H1 (cell line): Measurements from ENCODE around the gene NEDD4. TPM values are rescaled to one million over a fixed set of nuclear protein-coding genes. Genes with fewer than 3 reads are reported as not detected.

Source experiments
- CTCF ChIA-PET: fragments of 300-600 bp; sonication (Branson Sonifier 250); formaldehyde crosslinking; loops from one replicate; lab custom pipeline; 2021; ENCODE audit not compliant: partially characterized antibody; lab: Charles Lee
- POLR2A ChIA-PET: fragments of 300-600 bp; sonication (Branson Sonifier 250); formaldehyde crosslinking; loops from one replicate; lab custom pipeline; 2021; ENCODE audit warnings: inconsistent platforms; ENCODE audit not compliant: partially characterized antibody; lab: Charles Lee
- DNase-seq, 2 experiments: peaks; one replicate each; pipeline versions ENCODE4 v3.0.0 to v3.0.0-alpha.2; 2010 to 2022; ENCODE audit warnings: low spot score in 2 of 2, low read depth in 1 of 2, mixed read lengths in 1 of 2
- FAIRE-seq: peaks from 2 replicates; lab custom pipeline; 2011; peaks lifted over from hg19 to GRCh38; lab: Jason Lieb, UNC
- H2AFZ ChIP-seq: 2 replicates; pipeline ENCODE4 v1.8.1; 2012; ENCODE audit warnings: low read length, inconsistent platforms
- H2AK5ac ChIP-seq: 2 replicates; pipeline ENCODE4 v1.6.1; 2013; ENCODE audit warnings: low read depth, low read length
- H2BK120ac ChIP-seq: replicated peaks from 2 replicates; pipeline ENCODE3; 2013; ENCODE audit warnings: low read depth, low read length, inconsistent platforms
- H2BK12ac ChIP-seq: 2 replicates; pipeline ENCODE4 v1.6.1; 2013; ENCODE audit warnings: low read depth, low read length
- H2BK15ac ChIP-seq: 2 replicates; pipeline ENCODE4 v1.6.1; 2013; ENCODE audit warnings: low read length
- H2BK20ac ChIP-seq: 2 replicates; pipeline ENCODE4 v1.6.1; 2013; ENCODE audit warnings: low read length
- H2BK5ac ChIP-seq: 2 replicates; pipeline ENCODE4 v1.6.1; 2013; ENCODE audit warnings: low read depth, low read length
- H3K14ac ChIP-seq: 2 replicates; pipeline ENCODE4 v1.6.1; 2013; ENCODE audit warnings: inconsistent platforms; ENCODE audit not compliant: insufficient read length
- H3K18ac ChIP-seq: 2 replicates; pipeline ENCODE4 v1.6.1; 2013; ENCODE audit warnings: low read length; ENCODE audit errors: extremely low read depth
- H3K23ac ChIP-seq: 2 replicates; pipeline ENCODE4 v1.6.1; 2013; ENCODE audit warnings: inconsistent platforms; ENCODE audit not compliant: insufficient read length
- H3K23me2 ChIP-seq: 2 replicates; pipeline ENCODE4 v1.6.1; 2013; ENCODE audit warnings: low read depth, low read length
- H3K27ac ChIP-seq: 2 replicates; pipeline ENCODE4 v1.6.1; 2011; ENCODE audit warnings: low read depth, low read length, inconsistent platforms
- H3K27me3 ChIP-seq, 4 experiments: replicated peaks in 1 of 4; 1 replicate in 1 of 4; 2 replicates in 3 of 4; pipeline versions ENCODE4 v1.6.1 to v1.8.1; 2011 to 2013; ENCODE audit warnings: low read length in 3 of 4, mild to moderate bottlenecking in 3 of 4, inconsistent platforms in 2 of 4, mixed read lengths in 2 of 4, moderate library complexity in 1 of 4; ENCODE audit not compliant: control insufficient read depth in 3 of 4, insufficient read depth in 3 of 4; ENCODE audit errors: extremely low read depth in 1 of 4
- H3K36me3 ChIP-seq, 4 experiments: 2 replicates each; pipeline versions ENCODE4 v1.6.1 to v1.8.1; 2011 to 2013; ENCODE audit warnings: mild to moderate bottlenecking in 4 of 4, low read length in 3 of 4, moderate library complexity in 2 of 4, control low read depth in 1 of 4, inconsistent platforms in 1 of 4; ENCODE audit not compliant: insufficient read depth in 4 of 4, control insufficient read depth in 2 of 4
- H3K4ac ChIP-seq: replicated peaks from 2 replicates; pipeline ENCODE3; 2013; ENCODE audit warnings: low read length, low read depth, mixed read lengths, inconsistent platforms; ENCODE audit not compliant: insufficient read length
- H3K4me1 ChIP-seq, 4 experiments: replicated peaks in 1 of 4; 1 replicate in 1 of 4; 2 replicates in 3 of 4; pipeline versions ENCODE4 v1.6.1 to v1.8.1; 2011 to 2013; ENCODE audit warnings: low read length in 3 of 4, inconsistent platforms in 2 of 4, mixed read lengths in 1 of 4; ENCODE audit not compliant: insufficient read depth in 4 of 4, control insufficient read depth in 3 of 4
- H3K4me2 ChIP-seq, 2 experiments: 2 replicates each; pipeline versions ENCODE4 v1.6.1 to v1.8.1; 2011 to 2013; ENCODE audit warnings: low read depth in 2 of 2, low read length in 2 of 2, control low read depth in 1 of 2, inconsistent platforms in 1 of 2, mild to moderate bottlenecking in 1 of 2; ENCODE audit not compliant: insufficient read depth in 1 of 2
- H3K4me3 ChIP-seq, 4 experiments: fragments of 200-600, 300-600 bp in 1 of 4; sonication (generic), shearing (Covaris generic), sonication (Bioruptor Twin) in 1 of 4; 2 replicates each; pipeline versions ENCODE4 v1.5.1 to v1.8.1; 2011 to 2016; ENCODE audit warnings: low read length in 4 of 4, low read depth in 3 of 4, control low read depth in 2 of 4, inconsistent platforms in 2 of 4, mild to moderate bottlenecking in 2 of 4, mixed read lengths in 1 of 4, moderate library complexity in 1 of 4; ENCODE audit not compliant: insufficient read depth in 2 of 4; ENCODE audit errors: extremely low read depth in 1 of 4
- H3K56ac ChIP-seq: replicated peaks from 2 replicates; pipeline ENCODE3; 2013; ENCODE audit warnings: low read depth, mild to moderate bottlenecking, mixed read lengths, low read length, inconsistent platforms; ENCODE audit not compliant: insufficient read length
- H3K79me1 ChIP-seq: 2 replicates; pipeline ENCODE4 v1.6.1; 2013; ENCODE audit warnings: low read depth, low read length, control low read depth
- H3K79me2 ChIP-seq, 2 experiments: 2 replicates each; pipeline versions ENCODE4 v1.6.1 to v1.8.1; 2012 to 2013; ENCODE audit warnings: low read length in 2 of 2, mild to moderate bottlenecking in 2 of 2, inconsistent platforms in 1 of 2; ENCODE audit not compliant: insufficient read depth in 2 of 2, control insufficient read depth in 1 of 2
- H3K9ac ChIP-seq, 4 experiments: replicated peaks in 1 of 4; 1 replicate in 1 of 4; 2 replicates in 3 of 4; pipeline versions ENCODE4 v1.6.1 to v1.8.1; 2011 to 2013; ENCODE audit warnings: low read depth in 3 of 4, low read length in 3 of 4, control low read depth in 2 of 4, mild to moderate bottlenecking in 2 of 4, moderate library complexity in 2 of 4, inconsistent platforms in 1 of 4; ENCODE audit errors: extremely low read depth in 1 of 4
- H3K9me3 ChIP-seq, 2 experiments: 2 replicates each; pipeline versions ENCODE4 v1.6.1 to v1.8.1; 2012 to 2013; ENCODE audit warnings: mild to moderate bottlenecking in 2 of 2, moderate library complexity in 2 of 2, control low read depth in 1 of 2, inconsistent platforms in 1 of 2, low read depth in 1 of 2, low read length in 1 of 2, mixed read lengths in 1 of 2; ENCODE audit not compliant: insufficient read depth in 2 of 2
- H4K20me1 ChIP-seq, 2 experiments: replicated peaks in 1 of 2; 2 replicates each; pipeline versions ENCODE3 to v1.8.1; 2011 to 2013; ENCODE audit warnings: inconsistent platforms in 2 of 2, low read length in 2 of 2, mild to moderate bottlenecking in 1 of 2; ENCODE audit not compliant: insufficient read depth in 2 of 2, control insufficient read depth in 1 of 2
- H4K5ac ChIP-seq: 2 replicates; pipeline ENCODE4 v1.6.1; 2013; ENCODE audit warnings: low read length, low read depth, mixed read lengths, inconsistent platforms; ENCODE audit not compliant: insufficient read length
- H4K8ac ChIP-seq: 2 replicates; pipeline ENCODE4 v1.8.0; 2013; ENCODE audit warnings: mild to moderate bottlenecking, moderate library complexity, low read length, inconsistent platforms; ENCODE audit not compliant: insufficient read depth; ENCODE audit errors: extremely low read depth
- H4K91ac ChIP-seq: replicated peaks from 2 replicates; pipeline ENCODE3; 2013; ENCODE audit warnings: low read length, mixed read lengths, inconsistent platforms; ENCODE audit not compliant: insufficient read length
- ATF2 ChIP-seq: IDR thresholded peaks from 2 replicates; pipeline ENCODE4 v1.6.1; 2012; ENCODE audit warnings: low read length, inconsistent platforms
- EP300 ChIP-seq, 2 experiments: IDR thresholded peaks; 1 replicate in 1 of 2; 2 replicates in 1 of 2; pipeline ENCODE4 v1.6.1; 2011 to 2012; ENCODE audit warnings: low read depth in 2 of 2, low read length in 2 of 2, mild to moderate bottlenecking in 2 of 2, borderline replicate concordance in 1 of 2, inconsistent platforms in 1 of 2, moderate library complexity in 1 of 2
- FOSL1 ChIP-seq: IDR thresholded peaks from 2 replicates; pipeline ENCODE4 v1.6.1; 2011; ENCODE audit warnings: mild to moderate bottlenecking, low read depth, low read length, moderate library complexity; ENCODE audit not compliant: insufficient read depth
- GABPA ChIP-seq: IDR thresholded peaks from 2 replicates; pipeline ENCODE4 v1.6.1; 2011; ENCODE audit warnings: mild to moderate bottlenecking, low read length, moderate library complexity, borderline replicate concordance; ENCODE audit not compliant: insufficient read depth
- NRF1 ChIP-seq: IDR thresholded peaks from 2 replicates; pipeline ENCODE4 v1.6.1; 2011; ENCODE audit warnings: mild to moderate bottlenecking, low read depth, low read length, improper control_type of control experiment
- RBBP5 ChIP-seq: IDR thresholded peaks from 2 replicates; pipeline ENCODE4 v1.7.1; 2012; ENCODE audit warnings: low read depth, mild to moderate bottlenecking, inconsistent platforms, low read length, moderate library complexity, borderline replicate concordance
- RXRA ChIP-seq: IDR thresholded peaks from 2 replicates; pipeline ENCODE4 v1.6.1; 2011; ENCODE audit warnings: low read depth, mild to moderate bottlenecking, low read length, moderate library complexity; ENCODE audit not compliant: insufficient read depth
- SRF ChIP-seq: IDR thresholded peaks from 2 replicates; pipeline ENCODE4 v1.6.1; 2011; ENCODE audit warnings: mild to moderate bottlenecking, low read depth, low read length, moderate library complexity
- TCF12 ChIP-seq: IDR thresholded peaks from 2 replicates; pipeline ENCODE4 v1.6.1; 2011; ENCODE audit warnings: low read depth, mild to moderate bottlenecking, low read length
- USF2 ChIP-seq: IDR thresholded peaks from 2 replicates; pipeline ENCODE4 v1.6.1; 2011; ENCODE audit warnings: low read length, improper control_type of control experiment
- ZNF274 ChIP-seq: IDR thresholded peaks from 2 replicates; pipeline ENCODE4 v1.7.0; 2012; ENCODE audit warnings: low read length, borderline replicate concordance; ENCODE audit errors: extremely low read depth
- WGBS, 2 experiments: shearing (Covaris generic) in 1 of 2; methylation state at CpG; one replicate each; pipeline versions ENCODE4 v1.1.6 to v1.1.7; 2013 to 2015; ENCODE audit warnings: low lambda C conversion rate in 2 of 2, mixed read lengths in 2 of 2, inconsistent platforms in 1 of 2, low coverage in 1 of 2, missing lambda C conversion rate in 1 of 2; ENCODE audit not compliant: insufficient replicate concordance in 2 of 2, insufficient coverage in 1 of 2, insufficient read length in 1 of 2; ENCODE audit errors: extremely low coverage in 1 of 2, missing lambda C conversion rate in 1 of 2; 5-methylcytosine and 5-hydroxymethylcytosine counted together
- polyA plus RNA-seq, 7 experiments: library from polyadenylated mRNA; depleted of rRNA in 3 of 7; stranded (reverse) in 5 of 7; unstranded in 2 of 7; fragments of >200 nt in 5 of 7; fragments of 200-250 nt in 2 of 7; gene quantifications; 1 replicate in 5 of 7; 2 replicates in 1 of 7; 4 replicates in 1 of 7; pipeline versions ENCODE4 v1.2.1 to v1.2.3, GENCODE V29; 2011 to 2013; ENCODE audit warnings: missing spikeins in 2 of 7, mixed read lengths in 2 of 7
- total RNA-seq: library from RNA; stranded (reverse); fragmentation: NEBNext Ultra II Directional; extraction: Animal tissue kit (Norgen Biotek cat#: 25700); gene quantifications from 2 replicates; pipeline ENCODE4 v1.2.1, GENCODE V29; 2021

The NEDD4 gene
- total and polyA plus RNA-seq, 2 of the 8 experiments (the other 6 are each of a cell fraction or from before 2014, with no cell fraction given): 0.95 to 3.9 TPM

GRCh38 chr15:55829826-55830225 is 163.6 kb downstream of the NEDD4 start:
- Histone ChIP-seq H2BK120ac (no peak overlapping the region), H4K5ac (no peak overlapping the region), H2AK5ac (no peak overlapping the region), H3K9me3 (no peaks in the 10 kb centered on the region), H4K20me1 (no peaks in the 10 kb centered on the region), H3K4ac (no peak overlapping the region), H2BK5ac (no peak overlapping the region), H3K56ac (no peak overlapping the region), H2BK12ac (no peak overlapping the region), H3K4me1 (no peaks in the 10 kb centered on the region), H3K4me2 (no peak overlapping the region), H3K4me3 (no peak overlapping the region), H2BK15ac (no peak overlapping the region), H3K27ac (no peak overlapping the region), H4K8ac (no peak overlapping the region), H2BK20ac (no peak overlapping the region), H3K23ac (no peak overlapping the region), H3K79me2 (no peaks in the 10 kb centered on the region), H2AFZ (no peak overlapping the region), H3K18ac (no peak overlapping the region), H3K23me2 (no peaks in the 10 kb centered on the region), H4K91ac (no peak overlapping the region), H3K27me3 (no peaks in the 10 kb centered on the region), H3K79me1 (no peaks in the 10 kb centered on the region), H3K36me3 (no peaks in the 10 kb centered on the region), H3K9ac (no peak overlapping the region), H3K14ac (no peak overlapping the region)
- FAIRE-seq: no peak
- WGBS, 2 experiments: 79% methylated on average over 2 of the region's 2 CpGs; no CpG with 5 or more reads in 1 of the 2 experiments
- POLR2A ChIA-PET: no interaction called here
- CTCF ChIA-PET: interaction anchor here (1.0 to 1.2 kb wide), 2 partner anchors 9 to 181 kb away, joined by 3 to 4 read pairs; no protein-coding TSS in a partner anchor
- no peak for DNase-seq
- TF ChIP-seq SRF (no peak), USF2 (no peak), ATF2 (no peak), TCF12 (no peak), GABPA (no peak), RBBP5 (no peak), EP300 (IDR thresholded peaks at IDR 0.05; ENCODE audit: borderline replicate concordance in 1 of 2, low read depth in 2 of 2, low read length in 2 of 2) (no peak), FOSL1 (no peak), RXRA (no peak), ZNF274 (no peak), NRF1 (no peak)
